H9 (cell line): ENCODE results near the gene SAMD14. TPM values are rescaled to one million over a fixed set of nuclear protein-coding genes. Genes with fewer than 3 reads are reported as not detected.
A peak's percentile ranks its signal among the peaks of the same experiment; 100 is the strongest.

Source experiments
- DNase-seq: peaks from one replicate; pipeline ENCODE4 v3.0.0-alpha.2; 2017
- H2AFZ ChIP-seq: one replicate; pipeline ENCODE4 v1.6.1; 2013; ENCODE audit warnings: mild to moderate bottlenecking, low read length, control low read depth, moderate library complexity
- H2AK5ac ChIP-seq: 2 replicates; pipeline ENCODE4 v1.6.1; 2013; ENCODE audit warnings: low read length, control low read depth, mixed read lengths; ENCODE audit not compliant: insufficient read length
- H2BK120ac ChIP-seq: one replicate; pipeline ENCODE4 v1.6.1; 2013; ENCODE audit warnings: low read depth, mild to moderate bottlenecking, low read length, control low read depth, inconsistent platforms; ENCODE audit not compliant: poor library complexity, severe bottlenecking
- H2BK12ac ChIP-seq: 2 replicates; pipeline ENCODE4 v1.6.1; 2013; ENCODE audit warnings: low read length, control low read depth, mixed read lengths, low read depth; ENCODE audit not compliant: insufficient read length
- H2BK15ac ChIP-seq: 2 replicates; pipeline ENCODE4 v1.6.1; 2013; ENCODE audit warnings: low read depth, low read length, control low read depth
- H2BK20ac ChIP-seq: one replicate; pipeline ENCODE4 v1.6.1; 2013; ENCODE audit warnings: low read depth, mild to moderate bottlenecking, low read length, control low read depth, inconsistent platforms; ENCODE audit not compliant: poor library complexity, severe bottlenecking
- H2BK5ac ChIP-seq: 2 replicates; pipeline ENCODE4 v1.6.1; 2013; ENCODE audit warnings: low read length, control low read depth, mixed read lengths; ENCODE audit not compliant: insufficient read length
- H3K14ac ChIP-seq: 2 replicates; pipeline ENCODE4 v1.6.1; 2013; ENCODE audit warnings: low read length, control low read depth; ENCODE audit not compliant: insufficient read depth
- H3K18ac ChIP-seq: 2 replicates; pipeline ENCODE4 v1.6.1; 2013; ENCODE audit warnings: low read depth, mild to moderate bottlenecking, mixed read lengths, low read length, control low read depth; ENCODE audit not compliant: insufficient read length
- H3K23ac ChIP-seq: 2 replicates; pipeline ENCODE4 v1.6.1; 2013; ENCODE audit warnings: low read length, control low read depth, mixed read lengths, low read depth; ENCODE audit not compliant: insufficient read length
- H3K23me2 ChIP-seq: 2 replicates; pipeline ENCODE4 v1.6.1; 2013; ENCODE audit warnings: low read depth, mild to moderate bottlenecking, mixed read lengths, low read length, control low read depth; ENCODE audit not compliant: insufficient read length, poor library complexity, severe bottlenecking
- H3K27ac ChIP-seq: 2 replicates; pipeline ENCODE4 v1.5.1; 2013; ENCODE audit warnings: low read length, control low read depth, mixed read lengths, low read depth; ENCODE audit not compliant: insufficient read length
- H3K27me3 ChIP-seq: 2 replicates; pipeline ENCODE4 v1.6.1; 2013; ENCODE audit warnings: low read length, control low read depth, inconsistent platforms; ENCODE audit not compliant: insufficient read depth
- H3K4ac ChIP-seq: 2 replicates; pipeline ENCODE4 v1.6.1; 2013; ENCODE audit warnings: low read depth, mild to moderate bottlenecking, control low read depth, inconsistent platforms, low read length, moderate library complexity
- H3K4me1 ChIP-seq: 2 replicates; pipeline ENCODE4 v1.6.1; 2013; ENCODE audit warnings: low read length, control low read depth, inconsistent platforms; ENCODE audit not compliant: insufficient read depth
- H3K4me2 ChIP-seq: 2 replicates; pipeline ENCODE4 v1.6.1; 2013; ENCODE audit warnings: low read length, control low read depth, mixed read lengths; ENCODE audit not compliant: insufficient read length, insufficient read depth
- H3K56ac ChIP-seq: 2 replicates; pipeline ENCODE4 v1.6.1; 2013; ENCODE audit warnings: low read depth, mild to moderate bottlenecking, mixed read lengths, low read length, control low read depth; ENCODE audit not compliant: insufficient read length
- H3K79me1 ChIP-seq: 2 replicates; pipeline ENCODE4 v1.6.1; 2013; ENCODE audit warnings: low read depth, mild to moderate bottlenecking, moderate library complexity, low read length, control low read depth, inconsistent platforms; ENCODE audit not compliant: insufficient read depth, poor library complexity, severe bottlenecking
- H3K79me2 ChIP-seq: 2 replicates; pipeline ENCODE4 v1.6.1; 2013; ENCODE audit warnings: low read length, control low read depth, inconsistent platforms; ENCODE audit not compliant: insufficient read depth
- H3K9ac ChIP-seq: 2 replicates; pipeline ENCODE4 v1.6.1; 2013; ENCODE audit warnings: low read length, control low read depth, mixed read lengths; ENCODE audit not compliant: insufficient read length; ENCODE audit errors: extremely low read depth
- H3K9me3 ChIP-seq: one replicate; pipeline ENCODE4 v1.6.1; 2013; ENCODE audit warnings: low read depth, low read length, inconsistent platforms; ENCODE audit not compliant: control insufficient read depth
- H3T11ph ChIP-seq: one replicate; pipeline ENCODE4 v1.6.1; 2013; ENCODE audit warnings: mild to moderate bottlenecking, low read length, control low read depth, inconsistent platforms
- H4K20me1 ChIP-seq: one replicate; pipeline ENCODE4 v1.6.1; 2013; ENCODE audit not compliant: control insufficient read depth, insufficient read length, insufficient read depth
- H4K5ac ChIP-seq: 2 replicates; pipeline ENCODE4 v1.6.1; 2013; ENCODE audit warnings: low read depth, mild to moderate bottlenecking, mixed read lengths, low read length, control low read depth; ENCODE audit not compliant: insufficient read length
- H4K8ac ChIP-seq: replicated peaks from 2 replicates; pipeline ENCODE4 v1.6.1; 2013; ENCODE audit warnings: low read length, control low read depth, mixed read lengths, low read depth; ENCODE audit not compliant: insufficient read length
- H4K91ac ChIP-seq: 2 replicates; pipeline ENCODE4 v1.6.1; 2013; ENCODE audit warnings: low read depth, mild to moderate bottlenecking, moderate library complexity, mixed read lengths, low read length, control low read depth; ENCODE audit not compliant: insufficient read length
- H3K27ac Mint-ChIP-seq, 3 experiments: 2 replicates in 2 of 3; 3 replicates in 1 of 3; pipeline ENCODE4 v1.8.0; 2020 to 2021; ENCODE audit warnings: mixed read lengths in 3 of 3, mild to moderate bottlenecking in 1 of 3, moderate library complexity in 1 of 3
- H3K27me3 Mint-ChIP-seq: 2 replicates; pipeline ENCODE4 v1.8.0; 2021; ENCODE audit warnings: low read depth, mild to moderate bottlenecking, moderate library complexity, mixed read lengths
- H3K36me3 Mint-ChIP-seq, 3 experiments: 2 replicates in 2 of 3; 3 replicates in 1 of 3; pipeline ENCODE4 v1.8.0; 2020 to 2021; ENCODE audit warnings: low read depth in 3 of 3, mixed read lengths in 3 of 3; ENCODE audit not compliant: insufficient read depth in 1 of 3
- H3K4me1 Mint-ChIP-seq, 2 experiments: 2 replicates each; pipeline ENCODE4 v1.8.0; 2020; ENCODE audit warnings: mixed read lengths in 2 of 2
- H3K4me3 Mint-ChIP-seq, 2 experiments: 2 replicates in 1 of 2; 3 replicates in 1 of 2; pipeline ENCODE4 v1.8.0; 2020 to 2021; ENCODE audit warnings: mild to moderate bottlenecking in 2 of 2, mixed read lengths in 2 of 2, moderate library complexity in 1 of 2
- H3K9me3 Mint-ChIP-seq, 2 experiments: 2 replicates in 1 of 2; 3 replicates in 1 of 2; pipeline ENCODE4 v1.8.0; 2020; ENCODE audit warnings: mild to moderate bottlenecking in 2 of 2, mixed read lengths in 2 of 2, moderate library complexity in 1 of 2
- WGBS: extraction: QIAGEN DNeasy Blood & Tissue Kit; methylation state at CpG from one replicate; pipeline ENCODE4 v1.1.7; 2013; ENCODE audit warnings: missing lambda C conversion rate, low lambda C conversion rate, mixed read lengths; ENCODE audit not compliant: insufficient read length; ENCODE audit errors: extremely low coverage; 5-methylcytosine and 5-hydroxymethylcytosine counted together
- total RNA-seq: library from RNA; stranded (reverse); gene quantifications from 2 replicates; pipeline ENCODE4 v1.2.1, GENCODE V29; 2021
- TF ChIP-seq, protein P1 (sequence below): fragments of 200-600 bp; sonication (generic); conservative IDR thresholded peaks from 3 replicates; pipeline ENCODE4 v1.8.0; 2021; ENCODE audit warnings: antibody characterized with exemption, mild to moderate bottlenecking

SAMD14 gene
- total RNA-seq, 1 experiment from 2014 or later = 5.9 TPM

- Histone ChIP-seq H3K23me2 (no peaks in the 10 kb centered on the region), H3T11ph (no peak overlapping the region), H3K4ac (no peak overlapping the region), H2BK15ac (no peak overlapping the region), H4K8ac (no peak overlapping the region), H4K5ac (no peak overlapping the region), H3K14ac (peak overlapping the region; percentile 41; the same call in 1 of the 2 replicates), H3K79me2 (no peaks in the 10 kb centered on the region), H2AK5ac (no peak overlapping the region), H3K23ac (no peak overlapping the region), H4K91ac (no peak overlapping the region), H2BK20ac (no peak overlapping the region), H3K27me3 (no peaks in the 10 kb centered on the region), H3K4me1 (peaks cover 3% of the 10 kb centered on the region; the same call in 1 of the 2 replicates), H3K27ac (no peak overlapping the region), H3K9me3 (no peaks in the 10 kb centered on the region), H3K9ac (no peak overlapping the region), H3K56ac (no peak overlapping the region), H2BK12ac (no peak overlapping the region), H2BK120ac (no peak overlapping the region), H3K79me1 (no peaks in the 10 kb centered on the region), H3K4me2 (no peak overlapping the region), H4K20me1 (no peaks in the 10 kb centered on the region), H3K18ac (no peak overlapping the region), H2AFZ (no peak overlapping the region), H2BK5ac (no peak overlapping the region)
- no peak for DNase-seq
- no CpG with 5 or more reads among the region's 17 CpGs for WGBS
- peaks cover 3% of the 10 kb centered on the region for H3K27me3 Mint-ChIP-seq
- TF ChIP-seq, protein P1, sequence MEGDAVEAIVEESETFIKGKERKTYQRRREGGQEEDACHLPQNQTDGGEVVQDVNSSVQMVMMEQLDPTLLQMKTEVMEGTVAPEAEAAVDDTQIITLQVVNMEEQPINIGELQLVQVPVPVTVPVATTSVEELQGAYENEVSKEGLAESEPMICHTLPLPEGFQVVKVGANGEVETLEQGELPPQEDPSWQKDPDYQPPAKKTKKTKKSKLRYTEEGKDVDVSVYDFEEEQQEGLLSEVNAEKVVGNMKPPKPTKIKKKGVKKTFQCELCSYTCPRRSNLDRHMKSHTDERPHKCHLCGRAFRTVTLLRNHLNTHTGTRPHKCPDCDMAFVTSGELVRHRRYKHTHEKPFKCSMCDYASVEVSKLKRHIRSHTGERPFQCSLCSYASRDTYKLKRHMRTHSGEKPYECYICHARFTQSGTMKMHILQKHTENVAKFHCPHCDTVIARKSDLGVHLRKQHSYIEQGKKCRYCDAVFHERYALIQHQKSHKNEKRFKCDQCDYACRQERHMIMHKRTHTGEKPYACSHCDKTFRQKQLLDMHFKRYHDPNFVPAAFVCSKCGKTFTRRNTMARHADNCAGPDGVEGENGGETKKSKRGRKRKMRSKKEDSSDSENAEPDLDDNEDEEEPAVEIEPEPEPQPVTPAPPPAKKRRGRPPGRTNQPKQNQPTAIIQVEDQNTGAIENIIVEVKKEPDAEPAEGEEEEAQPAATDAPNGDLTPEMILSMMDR = no peak
- H3K9me3 Mint-ChIP-seq = no peaks in the 10 kb centered on the region; a peak in 1 of 5 replicates
- no peak overlapping the region for H3K4me3 Mint-ChIP-seq
- no peaks in the 10 kb centered on the region for H3K36me3 Mint-ChIP-seq
- H3K27ac Mint-ChIP-seq = peak overlapping the region in 1 of 3 experiments; percentile 57; a peak in 2 of 7 replicates
- peaks cover 20 to 40% of the 10 kb centered on the region in 2 experiments for H3K4me1 Mint-ChIP-seq
These were observed 41.6 kb upstream of the SAMD14 start for GRCh38 chr17:50171371-50172071.
